ENCODE measurements around the gene KAT8.
"Not testable (repeated sequence)": the region's sequence is repeated elsewhere in the genome, so short reads cannot be mapped to it uniquely, and the experiment has no call there.

The KAT8 gene

GRCh38 chr16:31136822-31137499, 19.5 kb downstream of the KAT8 start:
- not testable (repeated sequence) for H2BK15ac ChIP-seq (ENCODE audit: low read length); H3K23ac ChIP-seq (ENCODE audit: low read depth, low read length, poor library complexity); H2BK5ac ChIP-seq (ENCODE audit: low read length); H3K9me3 ChIP-seq (replicated peaks in 1 of 2; ENCODE audit: control insufficient read depth in 2 of 2, insufficient read depth in 1 of 2, low read depth in 1 of 2, low read length in 2 of 2); H3K9ac ChIP-seq (ENCODE audit: low read depth, low read length, poor library complexity); H3K4ac ChIP-seq (ENCODE audit: low read length); H2AK5ac ChIP-seq (ENCODE audit: low read depth, low read length); H4K8ac ChIP-seq (ENCODE audit: low read depth, low read length); H2AFZ ChIP-seq (ENCODE audit: low read length); H3K36me3 ChIP-seq (replicated peaks in 1 of 2; ENCODE audit: control insufficient read depth in 2 of 2, insufficient read depth in 2 of 2, low read length in 2 of 2); H3K79me1 ChIP-seq (ENCODE audit: low read depth, low read length); H4K91ac ChIP-seq (ENCODE audit: low read depth, low read length, poor library complexity); H3K4me3 ChIP-seq (ENCODE audit: low read length in 2 of 2); H3K18ac ChIP-seq (ENCODE audit: low read length); H2BK12ac ChIP-seq (ENCODE audit: low read length); H3K27me3 ChIP-seq (ENCODE audit: control insufficient read depth in 3 of 3, insufficient read depth in 3 of 3, low read depth in 1 of 3, low read length in 3 of 3); DNase-seq (ENCODE audit: low spot score); H3K14ac ChIP-seq (ENCODE audit: low read length); H2BK120ac ChIP-seq (ENCODE audit: low read depth, low read length); H3K4me2 ChIP-seq (ENCODE audit: insufficient read depth, low read length, poor library complexity, severe bottlenecking); H3K27ac ChIP-seq (replicated peaks; ENCODE audit: low read length)
- H3K4me1 ChIP-seq (ENCODE audit: control insufficient read depth in 2 of 2, insufficient read depth in 1 of 2, low read depth in 1 of 2, low read length in 2 of 2): peaks cover 24 to 28% of the 10 kb centered on the region in 2 donors
- WGBS, 2 donors (ENCODE audit: extremely low coverage in 2 of 2, insufficient read length in 2 of 2, insufficient replicate concordance in 1 of 2): no CpG with 5 or more reads among the region's 20 CpGs

- peak overlapping the region; percentile 41 for H3K4ac ChIP-seq (ENCODE audit: low read length)
- H3K4me2 ChIP-seq (ENCODE audit: insufficient read depth, low read length, poor library complexity, severe bottlenecking): no peak overlapping the region
- no peaks in the 10 kb centered on the region for H3K9me3 ChIP-seq (replicated peaks in 1 of 2; ENCODE audit: control insufficient read depth in 2 of 2, insufficient read depth in 1 of 2, low read depth in 1 of 2, low read length in 2 of 2)
- no peaks in the 10 kb centered on the region for H3K79me1 ChIP-seq (ENCODE audit: low read depth, low read length)
- no peak overlapping the region for H2BK12ac ChIP-seq (ENCODE audit: low read length)
- no peak for DNase-seq (ENCODE audit: low spot score)
- H2AK5ac ChIP-seq (ENCODE audit: low read depth, low read length): peak overlapping the region; percentile 98
- H3K14ac ChIP-seq (ENCODE audit: low read length): no peak overlapping the region
- no peak overlapping the region for H4K8ac ChIP-seq (ENCODE audit: low read depth, low read length)
- peaks cover 22 to 32% of the 10 kb centered on the region in 2 donors for H3K4me1 ChIP-seq (ENCODE audit: control insufficient read depth in 2 of 2, insufficient read depth in 1 of 2, low read depth in 1 of 2, low read length in 2 of 2)
- peaks cover 0 to 2% of the 10 kb centered on the region in 2 donors for H3K36me3 ChIP-seq (replicated peaks in 1 of 2; ENCODE audit: control insufficient read depth in 2 of 2, insufficient read depth in 2 of 2, low read length in 2 of 2)
- no peak overlapping the region for H2BK5ac ChIP-seq (ENCODE audit: low read length)
- peak overlapping the region; percentile 2 for H3K9ac ChIP-seq (ENCODE audit: low read depth, low read length, poor library complexity)
- peak overlapping the region; percentile 21 for H2BK15ac ChIP-seq (ENCODE audit: low read length)
- peaks cover 0 to 12% (median 0%) of the 10 kb centered on the region in 3 experiments for H3K27me3 ChIP-seq (ENCODE audit: control insufficient read depth in 3 of 3, insufficient read depth in 3 of 3, low read depth in 1 of 3, low read length in 3 of 3)
- H2BK120ac ChIP-seq (ENCODE audit: low read depth, low read length): no peak overlapping the region
- no peak overlapping the region for H3K4me3 ChIP-seq (ENCODE audit: low read length in 2 of 2)
- no CpG with 5 or more reads among the region's 27 CpGs for WGBS, 2 donors (ENCODE audit: extremely low coverage in 2 of 2, insufficient read length in 2 of 2, insufficient replicate concordance in 1 of 2)
- H3K18ac ChIP-seq (ENCODE audit: low read length): peak overlapping the region; percentile 90
- H3K27ac ChIP-seq (replicated peaks; ENCODE audit: low read length): no peak overlapping the region
- H2AFZ ChIP-seq (ENCODE audit: low read length): peak overlapping the region; percentile 24
- no peak overlapping the region for H3K23ac ChIP-seq (ENCODE audit: low read depth, low read length, poor library complexity)
- no peak overlapping the region for H4K91ac ChIP-seq (ENCODE audit: low read depth, low read length, poor library complexity)
Measured at GRCh38 chr16:31138621-31139578, 21.4 kb downstream of the KAT8 start.

GRCh38 chr16:31141071-31141469, 23.6 kb downstream of the KAT8 start:
- Histone ChIP-seq H3K9ac (ENCODE audit: low read depth, low read length, poor library complexity) (peak overlapping the region; percentile 78), H3K4me3 (ENCODE audit: low read length in 2 of 2) (peak overlapping the region in 1 of 2 donors; percentile 47), H3K27ac (replicated peaks; ENCODE audit: low read length) (peak overlapping the region; percentile 87)

More at GRCh38 chr16:31141071-31141469, 23.6 kb downstream of the KAT8 start:
- H3K9me3 ChIP-seq (replicated peaks in 1 of 2; ENCODE audit: control insufficient read depth in 2 of 2, insufficient read depth in 1 of 2, low read depth in 1 of 2, low read length in 2 of 2); H3K4me2 ChIP-seq (ENCODE audit: insufficient read depth, low read length, poor library complexity, severe bottlenecking); H3K36me3 ChIP-seq (replicated peaks in 1 of 2; ENCODE audit: control insufficient read depth in 2 of 2, insufficient read depth in 2 of 2, low read length in 2 of 2); H3K79me1 ChIP-seq (ENCODE audit: low read depth, low read length); DNase-seq (ENCODE audit: low spot score); H4K8ac ChIP-seq (ENCODE audit: low read depth, low read length): not testable (repeated sequence)
- Histone ChIP-seq H2BK15ac (ENCODE audit: low read length) (peak overlapping the region; percentile 90), H2BK5ac (ENCODE audit: low read length) (peak overlapping the region; percentile 89), H2AFZ (ENCODE audit: low read length) (peak overlapping the region; percentile 90), H2AK5ac (ENCODE audit: low read depth, low read length) (peak overlapping the region; percentile 100), H2BK12ac (ENCODE audit: low read length) (peak overlapping the region; percentile 96), H4K91ac (ENCODE audit: low read depth, low read length, poor library complexity) (peak overlapping the region; percentile 19), H3K4ac (ENCODE audit: low read length) (peak overlapping the region; percentile 90), H3K14ac (ENCODE audit: low read length) (peak overlapping the region; percentile 57), H3K23ac (ENCODE audit: low read depth, low read length, poor library complexity) (peak overlapping the region; percentile 55), H2BK120ac (ENCODE audit: low read depth, low read length) (peak overlapping the region; percentile 92), H3K18ac (ENCODE audit: low read length) (peak overlapping the region; percentile 97), H3K27me3 (ENCODE audit: control insufficient read depth in 3 of 3, insufficient read depth in 3 of 3, low read depth in 1 of 3, low read length in 3 of 3) (peaks cover 0 to 12% (median 8%) of the 10 kb centered on the region in 3 experiments), H3K4me1 (ENCODE audit: control insufficient read depth in 2 of 2, insufficient read depth in 1 of 2, low read depth in 1 of 2, low read length in 2 of 2) (peaks cover 9 to 18% of the 10 kb centered on the region in 2 donors)
- WGBS, 2 donors (ENCODE audit: extremely low coverage in 2 of 2, insufficient read length in 2 of 2, insufficient replicate concordance in 1 of 2): no CpG with 5 or more reads among the region's 9 CpGs

Measured in neuronal stem cell (in vitro differentiated cells).